ENCODE results near the gene ZNF586. TPM values are rescaled to one million over a fixed set of nuclear protein-coding genes. Genes with fewer than 3 reads are reported as not detected.
A peak's percentile ranks its signal among the peaks of the same experiment; 100 is the strongest.
"Not testable (repeated sequence)": the region's sequence is repeated elsewhere in the genome, so short reads cannot be mapped to it uniquely, and the experiment has no call there.

Gene ZNF586
- total and polyA plus RNA-seq, 4 donors: 12.4 to 35.4 (median 27.2) TPM

DNA sequence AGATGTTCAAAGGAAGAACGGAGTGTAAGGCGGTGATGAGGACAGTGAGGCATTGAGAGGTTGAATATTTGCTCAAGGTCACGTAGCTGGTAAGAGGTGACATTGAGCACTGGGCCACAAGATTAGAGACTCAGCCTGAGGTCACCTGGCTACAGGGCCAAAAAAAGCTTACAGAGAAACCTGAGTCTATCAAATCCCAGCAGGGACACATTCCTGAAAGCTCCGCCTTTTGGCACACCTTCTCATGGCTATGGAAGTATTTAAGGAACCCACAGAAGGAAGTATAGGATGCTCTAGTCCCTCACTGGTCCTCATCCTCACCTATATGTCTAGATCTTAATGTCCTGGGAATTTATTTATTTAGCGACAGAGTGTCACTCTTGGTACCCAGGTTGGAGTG is 17.4 kb downstream of the ZNF586 start:
- 100% methylated on average over 4 of the region's 5 CpGs for WGBS (ENCODE audit: insufficient coverage)
- no peak for DNase-seq (ENCODE audit: low read depth in 4 of 6, low spot score in 6 of 6)
- peaks cover 42% of the 10 kb centered on the region for H3K36me3 ChIP-seq (ENCODE audit: control insufficient read depth, insufficient read depth, low read length)
- H3K27me3 ChIP-seq (ENCODE audit: control insufficient read depth, insufficient read depth, low read length): no peaks in the 10 kb centered on the region
- H3K4me3 ChIP-seq (ENCODE audit: low read depth, low read length): no peak overlapping the region
- H3K9me3 ChIP-seq (ENCODE audit: control insufficient read depth, insufficient read depth, low read length): peaks cover 2% of the 10 kb centered on the region
- H3K27ac ChIP-seq (ENCODE audit: low read depth, low read length): no peak overlapping the region
- H3K4me1 ChIP-seq (ENCODE audit: control insufficient read depth, insufficient read depth, low read length): no peaks in the 10 kb centered on the region

DNA sequence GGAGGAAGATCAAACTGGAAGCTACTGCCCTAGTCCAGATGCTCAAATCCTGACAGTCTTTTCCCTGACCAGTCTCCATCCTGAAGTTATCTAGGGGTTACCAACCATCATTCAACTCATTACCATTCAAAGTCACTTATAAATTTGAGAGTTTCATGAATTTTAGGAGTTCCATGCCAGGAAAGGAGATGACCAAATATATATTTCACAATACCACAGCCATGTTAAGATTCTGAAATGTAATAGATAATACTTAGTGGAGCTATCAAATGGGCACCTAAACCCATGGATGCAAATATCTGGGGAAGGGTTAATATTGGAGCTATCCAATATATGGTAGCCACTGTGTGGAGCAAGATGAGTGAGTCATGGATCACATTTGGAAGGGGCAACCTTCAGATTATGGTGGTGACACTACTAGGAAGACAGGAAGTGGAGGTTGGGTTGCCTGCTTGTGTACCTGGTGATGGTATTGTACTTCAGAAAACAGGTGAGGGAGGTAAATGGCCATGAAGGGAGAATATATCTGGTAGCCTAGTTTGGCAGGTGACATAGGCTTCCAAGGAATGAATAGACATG is 18.7 kb downstream of the ZNF586 start:
- peaks cover 2% of the 10 kb centered on the region for H3K9me3 ChIP-seq (ENCODE audit: control insufficient read depth, insufficient read depth, low read length)
- no peak overlapping the region for H3K27ac ChIP-seq (ENCODE audit: low read depth, low read length)
- no peak overlapping the region for H3K4me3 ChIP-seq (ENCODE audit: low read depth, low read length)
- peaks cover 42% of the 10 kb centered on the region for H3K36me3 ChIP-seq (ENCODE audit: control insufficient read depth, insufficient read depth, low read length)
- no peaks in the 10 kb centered on the region for H3K27me3 ChIP-seq (ENCODE audit: control insufficient read depth, insufficient read depth, low read length)
- DNase-seq (ENCODE audit: low read depth in 4 of 6, low spot score in 6 of 6): no peak
- no peaks in the 10 kb centered on the region for H3K4me1 ChIP-seq (ENCODE audit: control insufficient read depth, insufficient read depth, low read length)

DNA sequence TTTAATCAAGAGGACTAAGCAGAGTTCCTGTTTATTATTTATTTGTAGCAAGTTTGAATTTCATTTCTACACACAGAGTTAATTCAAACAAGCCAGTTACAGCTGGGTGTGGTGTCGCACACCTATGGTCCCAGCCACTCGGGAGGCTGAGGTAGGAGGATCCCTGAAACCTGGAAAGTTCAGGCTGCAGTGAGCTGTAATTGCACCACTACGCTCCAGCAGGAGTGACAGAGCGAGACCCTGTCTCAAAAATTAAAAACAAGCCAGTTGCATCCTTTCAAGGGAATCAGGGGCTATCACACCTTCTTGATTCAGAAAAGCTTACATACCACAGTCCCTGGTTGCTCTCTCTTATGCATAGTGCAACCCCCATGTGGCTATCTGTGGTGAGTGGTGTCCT is 19.8 kb downstream of the ZNF586 start:
- H3K9me3 ChIP-seq (ENCODE audit: control insufficient read depth, insufficient read depth, low read length): peaks cover 2% of the 10 kb centered on the region
- H3K4me3 ChIP-seq (ENCODE audit: low read depth, low read length): no peak overlapping the region
- DNase-seq (ENCODE audit: low read depth in 4 of 6, low spot score in 6 of 6): no peak
- 100% methylated on average over 4 of the region's 4 CpGs for WGBS (ENCODE audit: insufficient coverage)
- H3K27ac ChIP-seq (ENCODE audit: low read depth, low read length): no peak overlapping the region
- peaks cover 43% of the 10 kb centered on the region for H3K36me3 ChIP-seq (ENCODE audit: control insufficient read depth, insufficient read depth, low read length)
- no peaks in the 10 kb centered on the region for H3K27me3 ChIP-seq (ENCODE audit: control insufficient read depth, insufficient read depth, low read length)
- H3K4me1 ChIP-seq (ENCODE audit: control insufficient read depth, insufficient read depth, low read length): no peaks in the 10 kb centered on the region

DNA sequence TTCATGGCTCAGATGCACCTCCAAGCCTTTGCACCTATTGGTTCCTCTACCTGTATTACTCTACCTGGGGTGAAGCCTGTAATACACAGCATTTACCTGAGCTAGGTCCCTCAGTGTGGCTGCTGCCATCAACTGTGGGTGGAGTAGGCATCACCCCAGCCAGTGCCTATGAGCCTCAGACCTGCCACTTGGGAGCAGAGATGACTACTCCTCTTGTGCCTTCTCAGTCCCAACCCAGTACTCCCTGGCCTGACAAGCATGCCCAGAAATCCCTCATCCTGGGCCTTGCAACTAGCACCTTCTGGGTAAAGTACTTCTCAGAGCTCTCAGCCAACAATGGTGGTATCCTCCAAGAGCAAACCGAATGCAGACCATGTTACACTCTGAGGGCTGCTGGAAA is 27.1 kb downstream of the ZNF586 start:
- not testable (repeated sequence) for H3K9me3 ChIP-seq (ENCODE audit: control insufficient read depth, insufficient read depth, low read length); H3K4me3 ChIP-seq (ENCODE audit: low read depth, low read length); H3K4me1 ChIP-seq (ENCODE audit: control insufficient read depth, insufficient read depth, low read length); H3K27ac ChIP-seq (ENCODE audit: low read depth, low read length); DNase-seq (ENCODE audit: low read depth in 4 of 6, low spot score in 6 of 6); H3K27me3 ChIP-seq (ENCODE audit: control insufficient read depth, insufficient read depth, low read length)
- whole genome bisulfite sequencing (ENCODE audit: insufficient coverage): 80% methylated on average over 1 of the region's 1 CpG
- peaks cover 23% of the 10 kb centered on the region for H3K36me3 ChIP-seq (ENCODE audit: control insufficient read depth, insufficient read depth, low read length)

DNA sequence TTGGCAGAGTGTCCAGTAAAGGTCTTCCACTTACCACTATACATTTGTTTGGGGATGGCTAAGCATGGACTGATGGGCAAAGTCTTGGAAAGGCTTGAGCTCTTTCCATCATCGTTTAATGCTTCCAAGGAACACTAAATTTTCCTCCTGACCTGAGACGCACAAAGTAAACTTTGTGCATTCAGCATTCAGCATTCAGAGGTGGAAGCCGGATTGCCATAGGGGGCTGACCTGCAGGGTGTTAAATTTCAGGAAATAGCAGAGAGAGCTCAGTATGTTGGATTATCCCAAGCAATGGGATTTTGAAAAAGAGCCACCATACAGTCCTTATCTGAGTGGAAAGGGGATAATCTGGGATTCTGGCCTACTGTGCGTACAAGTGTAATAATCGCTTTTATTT is 31.2 kb downstream of the ZNF586 start:
- 20% methylated on average over 1 of the region's 5 CpGs for WGBS (ENCODE audit: insufficient coverage)
- no peak overlapping the region for H3K27ac ChIP-seq (ENCODE audit: low read depth, low read length)
- H3K4me3 ChIP-seq (ENCODE audit: low read depth, low read length): no peak overlapping the region
- H3K4me1 ChIP-seq (ENCODE audit: control insufficient read depth, insufficient read depth, low read length): peaks cover 12% of the 10 kb centered on the region
- H3K27me3 ChIP-seq (ENCODE audit: control insufficient read depth, insufficient read depth, low read length): no peaks in the 10 kb centered on the region
- H3K9me3 ChIP-seq (ENCODE audit: control insufficient read depth, insufficient read depth, low read length): no peaks in the 10 kb centered on the region
- peaks cover 12% of the 10 kb centered on the region for H3K36me3 ChIP-seq (ENCODE audit: control insufficient read depth, insufficient read depth, low read length)
- no peak for DNase-seq (ENCODE audit: low read depth in 4 of 6, low spot score in 6 of 6)

DNA sequence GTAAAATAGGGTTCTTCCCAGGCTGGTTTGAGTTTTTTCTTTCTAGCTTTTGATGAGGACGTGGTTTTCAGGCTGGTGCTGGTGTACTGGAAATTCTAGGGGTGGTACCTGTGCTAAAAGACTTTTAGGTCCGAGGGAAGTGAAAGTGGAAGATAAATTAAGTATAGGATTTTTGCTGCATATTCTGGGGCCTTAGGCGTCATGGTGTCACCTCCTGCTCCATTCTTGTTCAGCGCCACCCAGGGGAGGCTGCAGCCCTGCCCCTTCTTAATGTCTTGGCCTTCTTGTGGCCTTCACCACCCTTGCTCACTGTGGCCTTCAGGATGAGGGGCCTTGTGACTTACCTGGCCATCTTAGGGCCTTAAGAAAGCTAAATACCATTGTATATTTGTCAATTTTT is 32.8 kb downstream of the ZNF586 start:
- 79% methylated on average over 4 of the region's 4 CpGs for WGBS (ENCODE audit: insufficient coverage)
- H3K4me3 ChIP-seq (ENCODE audit: low read depth, low read length): no peak overlapping the region
- no peaks in the 10 kb centered on the region for H3K9me3 ChIP-seq (ENCODE audit: control insufficient read depth, insufficient read depth, low read length)
- DNase-seq (ENCODE audit: low read depth in 4 of 6, low spot score in 6 of 6): no peak
- no peaks in the 10 kb centered on the region for H3K27me3 ChIP-seq (ENCODE audit: control insufficient read depth, insufficient read depth, low read length)
- no peak overlapping the region for H3K27ac ChIP-seq (ENCODE audit: low read depth, low read length)
- H3K36me3 ChIP-seq (ENCODE audit: control insufficient read depth, insufficient read depth, low read length): peaks cover 18% of the 10 kb centered on the region
- H3K4me1 ChIP-seq (ENCODE audit: control insufficient read depth, insufficient read depth, low read length): peaks cover 12% of the 10 kb centered on the region

DNA sequence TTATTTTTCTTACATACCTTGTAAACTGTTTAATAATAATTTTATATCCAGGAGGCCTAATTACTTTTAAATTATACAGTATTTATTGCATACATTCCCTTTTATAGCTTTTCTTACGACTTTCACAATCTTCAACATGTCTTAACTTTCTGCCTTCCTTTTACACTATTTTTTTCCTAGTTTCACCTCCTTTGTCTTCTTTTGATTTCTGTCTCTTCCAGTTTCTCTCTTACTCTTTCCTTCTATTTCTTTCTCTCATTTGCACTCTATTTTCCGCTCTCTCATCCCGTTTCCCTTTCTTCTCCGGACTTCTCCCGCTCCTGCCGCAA is 33.8 kb downstream of the ZNF586 start:
- Histone ChIP-seq H3K27ac (ENCODE audit: low read depth, low read length) (peak overlapping the region; percentile 89), H3K27me3 (ENCODE audit: control insufficient read depth, insufficient read depth, low read length) (no peaks in the 10 kb centered on the region), H3K4me3 (ENCODE audit: low read depth, low read length) (peak overlapping the region; percentile 65), H3K9me3 (ENCODE audit: control insufficient read depth, insufficient read depth, low read length) (no peaks in the 10 kb centered on the region), H3K36me3 (ENCODE audit: control insufficient read depth, insufficient read depth, low read length) (peaks cover 17% of the 10 kb centered on the region), H3K4me1 (ENCODE audit: control insufficient read depth, insufficient read depth, low read length) (peaks cover 12% of the 10 kb centered on the region)
- 1% methylated on average over 6 of the region's 6 CpGs for WGBS (ENCODE audit: insufficient coverage)
- no peak for DNase-seq (ENCODE audit: low read depth in 4 of 6, low spot score in 6 of 6)

DNA sequence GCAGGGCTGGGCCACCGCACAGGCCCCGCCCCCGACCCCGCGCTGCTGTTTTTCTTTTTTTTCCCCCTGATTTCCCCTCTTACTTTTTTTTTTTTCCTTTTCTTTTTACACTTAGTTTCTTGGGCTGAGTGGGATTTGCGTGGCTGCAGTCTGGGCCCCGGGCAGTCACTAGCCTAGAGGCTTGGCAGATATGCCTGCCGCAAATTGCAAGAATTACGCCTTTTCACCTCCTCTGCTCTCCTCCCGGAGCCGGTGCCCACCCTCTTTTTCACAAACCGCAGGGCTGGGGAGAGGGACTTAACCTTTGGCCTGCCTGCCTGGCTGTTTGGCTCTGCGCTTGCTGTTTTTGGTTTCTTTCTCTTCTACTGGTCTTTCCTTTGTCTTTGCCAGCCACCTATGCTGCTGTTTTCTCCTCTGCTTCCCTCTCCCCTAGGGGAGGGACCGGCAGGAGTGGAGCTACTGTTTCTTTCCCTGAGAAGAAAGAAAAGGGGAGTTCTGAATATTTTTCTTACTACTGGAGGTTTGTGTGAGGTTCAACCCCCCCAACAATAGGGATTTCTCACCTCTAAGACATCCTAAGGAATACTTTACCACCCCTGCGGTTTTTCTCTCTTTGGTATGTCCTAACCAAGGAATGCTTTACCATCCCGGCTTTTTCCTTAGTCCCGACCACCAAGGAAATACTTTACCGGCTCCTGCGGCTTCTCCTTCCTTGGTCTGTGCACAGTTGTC is 34.3 kb downstream of the ZNF586 start:
- H3K36me3 ChIP-seq (ENCODE audit: control insufficient read depth, insufficient read depth, low read length): peaks cover 15% of the 10 kb centered on the region
- H3K4me3 ChIP-seq (ENCODE audit: low read depth, low read length): peak overlapping the region; percentile 65
- peaks cover 12% of the 10 kb centered on the region for H3K4me1 ChIP-seq (ENCODE audit: control insufficient read depth, insufficient read depth, low read length)
- no peaks in the 10 kb centered on the region for H3K27me3 ChIP-seq (ENCODE audit: control insufficient read depth, insufficient read depth, low read length)
- 4% methylated on average over 18 of the region's 19 CpGs for WGBS (ENCODE audit: insufficient coverage)
- H3K9me3 ChIP-seq (ENCODE audit: control insufficient read depth, insufficient read depth, low read length): no peaks in the 10 kb centered on the region
- H3K27ac ChIP-seq (ENCODE audit: low read depth, low read length): peak overlapping the region; percentile 89
- peak in 4 of 6 donors; percentile 20 to 89 (median 62) for DNase-seq (ENCODE audit: low read depth in 4 of 6, low spot score in 6 of 6)

DNA sequence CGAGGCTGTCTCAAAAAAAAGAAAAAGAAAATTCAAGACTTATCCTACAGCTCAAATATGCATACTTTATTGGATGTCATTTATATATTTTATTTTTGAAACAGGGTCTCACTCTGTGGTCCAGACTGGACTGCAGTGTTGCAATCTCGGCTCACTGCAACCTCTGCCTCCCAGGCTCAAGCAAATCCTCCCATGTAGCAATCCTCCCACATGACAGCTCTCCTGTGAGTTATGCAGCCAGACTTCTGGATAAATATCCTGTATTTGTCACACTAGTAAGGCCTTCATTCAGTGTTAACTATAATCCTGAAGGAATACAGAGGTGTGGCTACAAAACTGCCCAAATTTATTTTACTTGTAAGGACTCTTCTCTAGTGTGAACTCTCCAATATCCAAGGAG is 38.1 kb downstream of the ZNF586 start:
- Histone ChIP-seq H3K27ac (ENCODE audit: low read depth, low read length) (no peak overlapping the region), H3K27me3 (ENCODE audit: control insufficient read depth, insufficient read depth, low read length) (no peaks in the 10 kb centered on the region)
- DNase-seq (ENCODE audit: low read depth in 4 of 6, low spot score in 6 of 6): no peak

More for the DNA sequence above, 38.1 kb downstream of the ZNF586 start:
- 100% methylated on average over 1 of the region's 2 CpGs for WGBS (ENCODE audit: insufficient coverage)
- H3K4me1 ChIP-seq (ENCODE audit: control insufficient read depth, insufficient read depth, low read length): peaks cover 9% of the 10 kb centered on the region
- peaks cover 29% of the 10 kb centered on the region for H3K36me3 ChIP-seq (ENCODE audit: control insufficient read depth, insufficient read depth, low read length)
- H3K4me3 ChIP-seq (ENCODE audit: low read depth, low read length): no peak overlapping the region
- H3K9me3 ChIP-seq (ENCODE audit: control insufficient read depth, insufficient read depth, low read length): no peaks in the 10 kb centered on the region
